ENCODE measurements around the gene COG3. TPM values are rescaled to one million over a fixed set of nuclear protein-coding genes. Genes with fewer than 3 reads are reported as not detected.

Gene COG3
- polyA plus RNA-seq, 10 donors, result 16.5 to 25.6 (median 20.5) TPM

GRCh38 chr13:45544520-45544919 lies 79.8 kb downstream of the COG3 start:
- DNase-seq, result no peak

GRCh38 chr13:45545686-45546409 lies 81.1 kb downstream of the COG3 start:
- no peak for DNase-seq

- no peak for DNase-seq
These were observed 81.6 kb downstream of the COG3 start for GRCh38 chr13:45546410-45546765.

DNA sequence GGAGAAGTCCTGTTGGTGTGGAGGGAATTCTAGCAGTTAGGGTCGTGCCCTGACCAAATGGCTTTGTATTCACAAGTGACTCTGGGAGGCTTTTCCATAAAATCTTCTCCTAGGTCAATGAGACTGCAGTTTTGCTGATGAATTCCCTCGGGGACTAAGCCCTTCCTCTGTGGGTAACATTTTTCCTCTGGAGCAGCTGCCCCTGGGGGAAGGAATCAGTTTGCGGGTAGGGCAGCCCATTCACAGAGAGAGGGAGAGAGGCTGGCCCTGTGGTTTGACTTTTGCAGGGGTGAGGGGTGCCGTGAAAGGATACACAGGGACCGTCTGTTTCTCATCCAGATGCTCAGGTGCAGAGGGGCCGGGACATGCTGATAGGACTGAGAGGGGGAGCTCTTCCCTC lies 83.5 kb downstream of the COG3 start:
- DNase-seq, result no peak

DNA sequence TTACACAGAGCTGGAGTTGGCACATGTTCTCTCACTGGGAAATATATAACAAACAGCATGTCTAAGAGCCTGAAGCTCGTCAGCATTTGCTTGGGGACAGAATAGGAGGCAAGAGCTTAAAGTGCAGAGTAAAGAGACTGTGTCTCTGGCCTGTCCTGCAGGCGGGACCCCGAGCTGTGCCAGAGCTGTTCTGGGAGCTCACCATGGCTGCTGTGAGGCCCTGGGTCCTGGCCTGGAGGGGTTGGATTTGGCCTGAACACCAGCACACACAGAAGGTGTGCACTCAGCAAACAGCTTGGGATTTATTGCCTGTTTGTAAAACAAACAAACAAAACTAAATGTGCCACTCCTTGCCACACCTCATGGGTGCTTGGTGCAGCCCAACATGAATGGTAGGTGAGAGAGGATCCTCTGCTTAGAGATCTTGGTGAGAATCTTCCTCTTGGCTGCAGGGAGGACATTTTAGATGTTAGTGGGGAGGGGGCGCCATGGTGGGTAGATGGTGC lies 89.9 kb downstream of the COG3 start:
- DNase-seq, result no peak

DNA sequence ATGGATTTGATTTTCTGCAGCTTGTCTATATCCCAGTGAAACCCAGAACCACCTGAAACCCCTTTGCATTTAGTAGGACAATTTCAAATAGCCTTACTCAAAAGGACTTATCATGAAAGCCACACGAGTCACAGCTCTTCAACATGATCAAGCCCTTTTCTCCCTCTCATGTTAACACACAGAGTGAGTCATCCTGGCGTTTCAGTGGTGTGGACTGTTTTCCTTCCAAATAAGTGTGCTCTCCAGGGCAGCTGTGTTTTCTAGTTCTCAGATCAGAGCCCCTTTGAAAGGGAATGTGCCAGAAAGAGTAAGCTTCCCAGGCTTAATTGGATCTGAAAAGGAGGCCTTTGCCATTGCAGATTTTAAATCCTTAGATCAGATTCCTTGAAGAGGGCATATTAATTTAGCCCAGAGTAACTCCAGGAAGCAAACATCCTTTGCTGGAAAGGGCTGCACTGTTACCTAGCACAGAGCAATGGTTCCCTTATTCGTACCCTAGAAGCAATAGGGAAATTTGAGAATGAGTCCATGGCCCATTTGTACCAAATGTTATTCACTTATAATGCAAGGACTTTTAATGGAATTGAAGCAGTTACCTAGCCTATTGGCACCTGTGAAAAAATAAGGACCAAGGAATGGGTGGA lies 99.5 kb downstream of the COG3 start:
- peak in 1 of 3 donors; percentile 2 for DNase-seq

- DNase-seq, result no peak
These were observed 100.6 kb downstream of the COG3 start for GRCh38 chr13:45565331-45565730.

DNA sequence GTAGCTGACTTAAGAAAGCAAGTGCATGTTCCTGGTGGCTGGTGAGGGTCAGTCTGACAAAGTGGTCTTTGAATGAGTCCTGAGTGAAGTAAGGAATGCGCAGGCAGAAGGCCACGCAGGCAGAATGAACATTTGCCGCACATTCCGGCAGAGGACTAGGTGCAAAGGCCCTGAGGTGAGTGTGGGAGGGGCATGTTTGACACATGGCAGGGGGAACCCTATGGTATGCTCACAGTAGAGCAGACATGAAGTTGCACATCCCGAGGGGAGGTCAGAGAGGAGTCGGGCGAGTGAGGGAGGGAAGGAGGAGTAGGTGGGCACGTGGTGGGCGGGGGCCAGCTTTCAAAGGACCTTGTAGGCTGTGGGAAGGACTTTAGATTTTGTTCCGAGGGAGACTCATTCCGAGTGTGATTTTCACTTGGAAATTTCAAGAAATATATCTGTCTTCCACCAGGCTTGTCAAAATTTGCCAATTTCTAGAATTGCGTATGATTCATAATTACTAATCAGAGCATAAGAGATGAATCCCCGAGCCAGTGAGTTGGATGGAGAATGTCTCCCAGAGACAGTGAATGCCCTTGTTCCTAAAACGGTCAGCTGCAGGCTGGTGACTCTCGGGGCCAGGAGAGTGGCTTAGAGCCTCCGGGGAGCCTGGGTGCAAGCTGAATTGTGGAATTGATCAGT lies 110.5 kb downstream of the COG3 start:
- no peak for DNase-seq

DNA sequence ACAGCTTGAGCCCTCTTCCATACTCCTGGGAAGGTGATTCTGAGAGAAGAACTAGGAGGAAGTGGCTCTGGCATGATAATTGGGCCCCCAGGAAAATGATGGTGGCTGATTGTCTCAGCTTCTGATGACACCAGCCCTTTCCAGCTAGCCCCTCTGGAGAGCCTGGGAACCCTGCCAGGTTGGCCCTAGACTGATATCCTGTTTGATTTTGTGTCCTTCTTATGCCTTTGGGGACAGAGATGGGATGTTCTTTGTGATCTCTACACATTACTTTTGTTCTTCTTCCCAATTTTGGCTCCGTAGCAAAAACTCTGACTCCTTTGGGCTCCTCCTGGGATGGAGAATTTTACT lies 111.1 kb downstream of the COG3 start:
- no peak for DNase-seq

DNA sequence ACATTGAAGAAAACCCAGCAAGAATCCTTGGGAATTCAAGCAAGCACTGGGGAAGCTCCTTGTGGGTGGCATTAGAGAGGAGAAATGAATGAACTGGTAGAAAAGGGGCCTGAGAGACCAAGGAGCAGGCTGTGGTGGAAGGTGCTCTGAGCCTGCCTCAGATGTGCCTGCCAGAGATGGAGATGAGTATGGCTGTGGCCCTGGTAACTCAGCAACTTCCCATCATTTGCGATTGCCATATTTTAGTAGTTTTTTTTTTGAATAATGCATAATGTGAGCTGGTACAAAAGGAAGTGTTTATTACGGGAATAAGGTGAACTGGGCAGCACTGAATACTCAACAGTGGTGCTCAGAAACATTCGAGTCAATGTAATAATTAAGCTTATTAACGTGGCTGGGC lies 111.7 kb downstream of the COG3 start:
- no peak for DNase-seq

- DNase-seq, result no peak
These were observed 117.8 kb downstream of the COG3 start for GRCh38 chr13:45582408-45583076.

- no peak for DNase-seq
These were observed 120.1 kb downstream of the COG3 start for GRCh38 chr13:45584816-45585215.

Other genes starting within 250 kb of the COG3 start
- gene TPT1, start 123.8 kb upstream of the COG3 start, polyA plus RNA-seq (ENCODE audit: insufficient read length in 10 of 10), result 1,000 to 10,000 TPM; 8,104 to 9,462 (median 8,579) TPM
- 10 to 100 TPM; 12.3 to 26.2 (median 15.3) TPM for gene SLC25A30, start 46.6 kb upstream of the COG3 start, polyA plus RNA-seq (ENCODE audit: insufficient read length in 10 of 10)
- gene ERICH6B, start 150.8 kb downstream of the COG3 start, polyA plus RNA-seq (ENCODE audit: insufficient read length in 10 of 10), result 1 to 10 TPM in 5 of 10 donors, under 1 TPM in 5; 0.32 to 2.7 (median 1.1) TPM
- gene CBY2, start 237.4 kb downstream of the COG3 start, polyA plus RNA-seq (ENCODE audit: insufficient read length in 10 of 10), result not detected